Naive thymus-derived CD4-positive, alpha-beta T cell (primary cell): ENCODE results near the gene ATP13A2. TPM values are rescaled to one million over a fixed set of nuclear protein-coding genes. Genes with fewer than 3 reads are reported as not detected.
"Not testable (repeated sequence)": the region's sequence is repeated elsewhere in the genome, so short reads cannot be mapped to it uniquely, and the experiment has no call there.

Source experiments
- ATAC-seq: fragments of 150-1000 bp; cut with Tn5 transposase; 2 replicates; pipeline ENCODE4 v1.10.0; 2021; ENCODE audit warnings: mild to moderate bottlenecking, moderate library complexity
- CTCF ChIA-PET: fragments of 350-600 bp; sonication (Branson Sonifier 250); formaldehyde crosslinking; loops from one replicate; lab custom pipeline; 2021; ENCODE audit warnings: antibody characterized with exemption; lab: Charles Lee
- POLR2A ChIA-PET: fragments of 350-600 bp; sonication (Branson Sonifier 250); formaldehyde crosslinking; loops from one replicate; lab custom pipeline; 2021; ENCODE audit warnings: antibody characterized with exemption, inconsistent platforms; lab: Charles Lee
- DNase-seq, 9 donors: peaks; one replicate each; pipeline versions ENCODE4 v3.0.0 to v3.0.0-alpha.2; 2020 to 2022; ENCODE audit warnings: mixed read lengths in 1 of 9
- H3K27ac ChIP-seq: one replicate; pipeline ENCODE4 v1.7.0; 2013; ENCODE audit warnings: mild to moderate bottlenecking, low read depth, low read length, moderate library complexity
- H3K27me3 ChIP-seq, 2 donors: one replicate each; pipeline ENCODE4 v1.7.0; 2013; ENCODE audit warnings: low read length in 2 of 2, mild to moderate bottlenecking in 2 of 2, moderate library complexity in 2 of 2; ENCODE audit not compliant: control insufficient read depth in 2 of 2, insufficient read depth in 2 of 2
- H3K36me3 ChIP-seq, 3 experiments: 1 replicate in 2 of 3; 2 replicates in 1 of 3; pipeline ENCODE4 v1.7.0; 2013; ENCODE audit warnings: low read length in 3 of 3, mild to moderate bottlenecking in 3 of 3, moderate library complexity in 1 of 3; ENCODE audit not compliant: insufficient read depth in 3 of 3, control insufficient read depth in 2 of 3
- H3K4me1 ChIP-seq, 2 donors: one replicate each; pipeline ENCODE4 v1.7.0; 2013; ENCODE audit warnings: low read length in 2 of 2, mild to moderate bottlenecking in 2 of 2, moderate library complexity in 1 of 2; ENCODE audit not compliant: control insufficient read depth in 2 of 2, insufficient read depth in 2 of 2
- H3K4me3 ChIP-seq: 2 replicates; pipeline ENCODE4 v1.7.0; 2013; ENCODE audit warnings: mild to moderate bottlenecking, low read length
- H3K9me3 ChIP-seq, 3 experiments: 1 replicate in 2 of 3; 2 replicates in 1 of 3; pipeline ENCODE4 v1.7.0; 2013; ENCODE audit warnings: low read length in 3 of 3; ENCODE audit not compliant: control insufficient read depth in 2 of 3
- H3K27ac Mint-ChIP-seq, 9 donors: one replicate each; pipeline ENCODE4 v1.8.0; 2020 to 2022; ENCODE audit warnings: mixed read lengths in 9 of 9, mild to moderate bottlenecking in 8 of 9, moderate library complexity in 5 of 9, inconsistent platforms in 2 of 9
- H3K27me3 Mint-ChIP-seq, 5 donors: one replicate each; pipeline ENCODE4 v1.8.0; 2021 to 2022; ENCODE audit warnings: mixed read lengths in 5 of 5, mild to moderate bottlenecking in 1 of 5
- H3K36me3 Mint-ChIP-seq, 5 donors: one replicate each; pipeline ENCODE4 v1.8.0; 2020 to 2022; ENCODE audit warnings: mixed read lengths in 5 of 5, mild to moderate bottlenecking in 3 of 5, inconsistent platforms in 1 of 5
- H3K4me1 Mint-ChIP-seq, 7 donors: one replicate each; pipeline ENCODE4 v1.8.0; 2020 to 2022; ENCODE audit warnings: mixed read lengths in 7 of 7, mild to moderate bottlenecking in 3 of 7, inconsistent platforms in 1 of 7
- H3K4me3 Mint-ChIP-seq, 10 donors: one replicate each; pipeline ENCODE4 v1.8.0; 2020 to 2022; ENCODE audit warnings: mild to moderate bottlenecking in 10 of 10, mixed read lengths in 10 of 10, moderate library complexity in 6 of 10, inconsistent platforms in 2 of 10
- H3K9me3 Mint-ChIP-seq, 11 donors: one replicate each; pipeline ENCODE4 v1.8.0; 2020 to 2022; ENCODE audit warnings: mixed read lengths in 11 of 11, mild to moderate bottlenecking in 4 of 11, inconsistent platforms in 1 of 11, moderate library complexity in 1 of 11
- intact Hi-C, 2 donors: fragments of 100-400 bp; cut with micrococcal nuclease; formaldehyde crosslinking; loops; one replicate each; pipeline ENCODE4 v1.15.1; 2023
- polyA plus RNA-seq, 2 donors: library from polyadenylated mRNA; unstranded; fragments of 300-500 nt; fragmentation: Illumina TruSeq; gene quantifications; one replicate each; pipeline ENCODE4 v1.2.3, GENCODE V29; 2021
- total RNA-seq, 6 experiments: library from RNA in 5 of 6; stranded (reverse) in 5 of 6; gene quantifications; 1 replicate in 5 of 6; 2 replicates in 1 of 6; pipeline ENCODE4 v1.2.3 and lab custom pipeline; 2021 to 2026

The ATP13A2 gene
- total and polyA plus RNA-seq, 7 experiments from 2014 or later = 25.6 to 59.1 (median 42.1) TPM

- H3K4me1 Mint-ChIP-seq, H3K27ac ChIP-seq, H3K27me3 Mint-ChIP-seq, ATAC-seq, DNase-seq, H3K4me1 ChIP-seq, intact Hi-C loops, H3K9me3 ChIP-seq, POLR2A ChIA-PET, H3K27ac Mint-ChIP-seq, H3K27me3 ChIP-seq, H3K4me3 Mint-ChIP-seq, H3K9me3 Mint-ChIP-seq, H3K4me3 ChIP-seq: not testable (repeated sequence)
- H3K36me3 ChIP-seq = peaks cover 0 to 22% (median 0%) of the 10 kb centered on the region in 3 experiments
- H3K36me3 Mint-ChIP-seq = peaks cover 0 to 17% (median 4%) of the 10 kb centered on the region in 5 donors
- CTCF ChIA-PET = interaction anchor here (0.6 to 2.7 kb wide), 2 partner anchors 11 to 288 kb away, joined by 3 to 9 read pairs; no protein-coding TSS in a partner anchor
These were observed 62.7 kb downstream of the ATP13A2 start for GRCh38 chr1:16949026-16949425.

GRCh38 chr1:16948282-16948891 lies 63.3 kb downstream of the ATP13A2 start:
- CTCF ChIA-PET = interaction anchor here (2.7 kb wide), 1 partner anchor 12 kb away, joined by 9 read pairs; no protein-coding TSS in a partner anchor
- ATAC-seq, H3K27me3 Mint-ChIP-seq, DNase-seq, H3K4me3 ChIP-seq, H3K27me3 ChIP-seq, intact Hi-C loops, H3K27ac ChIP-seq, POLR2A ChIA-PET, H3K27ac Mint-ChIP-seq, H3K9me3 ChIP-seq, H3K4me1 ChIP-seq, H3K9me3 Mint-ChIP-seq, H3K4me3 Mint-ChIP-seq, H3K4me1 Mint-ChIP-seq: not testable (repeated sequence)
- peaks cover 0 to 21% (median 4%) of the 10 kb centered on the region in 5 donors for H3K36me3 Mint-ChIP-seq
- peaks cover 0 to 29% (median 0%) of the 10 kb centered on the region in 3 experiments for H3K36me3 ChIP-seq

GRCh38 chr1:16946646-16947045 lies 65.1 kb downstream of the ATP13A2 start:
- H3K27ac Mint-ChIP-seq = no peak overlapping the region
- ATAC-seq (no peak), DNase-seq (no peak)
- peaks cover 0 to 5% (median 0%) of the 10 kb centered on the region in 7 donors for H3K4me1 Mint-ChIP-seq
- no peak overlapping the region for H3K27ac ChIP-seq
- POLR2A ChIA-PET = no interaction called here
- CTCF ChIA-PET = no interaction called here
- no peaks in the 10 kb centered on the region for H3K4me1 ChIP-seq
- intact Hi-C loops = no loop called here
- H3K4me3 ChIP-seq = no peak overlapping the region
- peaks cover 0 to 26% (median 9%) of the 10 kb centered on the region in 5 donors for H3K36me3 Mint-ChIP-seq
- peaks cover 0 to 43% (median 0%) of the 10 kb centered on the region in 3 experiments for H3K36me3 ChIP-seq
- H3K9me3 Mint-ChIP-seq = no peaks in the 10 kb centered on the region
- no peaks in the 10 kb centered on the region for H3K27me3 Mint-ChIP-seq
- no peaks in the 10 kb centered on the region for H3K9me3 ChIP-seq
- no peak overlapping the region for H3K4me3 Mint-ChIP-seq
- no peaks in the 10 kb centered on the region for H3K27me3 ChIP-seq

GRCh38 chr1:16946185-16946584 lies 65.5 kb downstream of the ATP13A2 start:
- POLR2A ChIA-PET, H3K4me3 Mint-ChIP-seq, H3K27me3 ChIP-seq, DNase-seq, H3K27me3 Mint-ChIP-seq, intact Hi-C loops, H3K27ac ChIP-seq, H3K9me3 ChIP-seq, H3K4me3 ChIP-seq, H3K9me3 Mint-ChIP-seq, H3K4me1 Mint-ChIP-seq, H3K4me1 ChIP-seq, H3K27ac Mint-ChIP-seq, CTCF ChIA-PET: not testable (repeated sequence)
- peaks cover 0 to 26% (median 9%) of the 10 kb centered on the region in 5 donors for H3K36me3 Mint-ChIP-seq
- peaks cover 0 to 44% (median 0%) of the 10 kb centered on the region in 3 experiments for H3K36me3 ChIP-seq
- ATAC-seq = peak; percentile 13

- peaks cover 0 to 44% (median 0%) of the 10 kb centered on the region in 3 experiments for H3K36me3 ChIP-seq
- H3K4me1 ChIP-seq, H3K27ac ChIP-seq, H3K27me3 ChIP-seq, H3K27me3 Mint-ChIP-seq, H3K4me3 Mint-ChIP-seq, POLR2A ChIA-PET, CTCF ChIA-PET, intact Hi-C loops, H3K9me3 ChIP-seq, DNase-seq, H3K4me3 ChIP-seq, H3K27ac Mint-ChIP-seq, H3K9me3 Mint-ChIP-seq, H3K4me1 Mint-ChIP-seq: not testable (repeated sequence)
- ATAC-seq = peak; percentile 12
- H3K36me3 Mint-ChIP-seq = peaks cover 0 to 30% (median 12%) of the 10 kb centered on the region in 5 donors
These were observed 66.2 kb downstream of the ATP13A2 start for GRCh38 chr1:16945512-16945911.

- Histone ChIP-seq H3K36me3 (peaks cover 0 to 51% (median 0%) of the 10 kb centered on the region in 3 experiments), H3K4me1 (no peaks in the 10 kb centered on the region), H3K27me3 (no peaks in the 10 kb centered on the region), H3K4me3 (no peak overlapping the region), H3K27ac (no peak overlapping the region), H3K9me3 (no peaks in the 10 kb centered on the region)
- intact Hi-C loops = no loop called here
- H3K9me3 Mint-ChIP-seq = no peaks in the 10 kb centered on the region
- no peaks in the 10 kb centered on the region for H3K27me3 Mint-ChIP-seq
- no peak overlapping the region for H3K4me3 Mint-ChIP-seq
- ChIA-PET POLR2A (no interaction called here), CTCF (no interaction called here)
- no peak for DNase-seq
- no peak for ATAC-seq
- peaks cover 0 to 30% (median 12%) of the 10 kb centered on the region in 5 donors for H3K36me3 Mint-ChIP-seq
- H3K4me1 Mint-ChIP-seq = peaks cover 0 to 5% (median 0%) of the 10 kb centered on the region in 7 donors
- peak overlapping the region in 1 of 9 donors; percentile 54 for H3K27ac Mint-ChIP-seq
These were observed 67.7 kb downstream of the ATP13A2 start for GRCh38 chr1:16944038-16944437.
